K562 (cell line): ENCODE data around the gene MPL. TPM values are rescaled to one million over a fixed set of nuclear protein-coding genes. Genes with fewer than 3 reads are reported as not detected.

Experiments used
- ARID3A ChIP-seq: IDR thresholded peaks from 2 replicates; pipeline ENCODE4 v1.6.1; 2012; ENCODE audit warnings: low read depth, low read length, improper control_type of control experiment, borderline replicate concordance
- BRD4 ChIP-seq: fragments of 200-600 bp; sonication (generic); IDR thresholded peaks from 2 replicates; pipeline ENCODE4 v1.6.1; 2017; ENCODE audit warnings: inconsistent platforms
- C11orf30 ChIP-seq: fragments of 450-650 bp; IDR thresholded peaks from 2 replicates; pipeline ENCODE4 v1.6.1; 2016; ENCODE audit warnings: low read depth, mild to moderate bottlenecking
- CEBPG ChIP-seq, 3 experiments: fragments of 200-800 bp in 1 of 3; sonication (Bioruptor generic) in 1 of 3; sonication (generic) in 1 of 3; formaldehyde crosslinking in 1 of 3; IDR thresholded peaks in 2 of 3; conservative IDR thresholded peaks in 1 of 3; 2 replicates each; pipeline versions ENCODE4 v1.6.1 to v1.8.0; 2016 to 2022; ENCODE audit warnings: missing compliant biosample characterization in 2 of 3, missing genetic modification characterization in 2 of 3, mild to moderate bottlenecking in 1 of 3, missing genetic modification reagents in 1 of 3
- CREB1 ChIP-seq, 2 experiments: sonication (generic) in 1 of 2; formaldehyde crosslinking in 1 of 2; IDR thresholded peaks; 2 replicates each; pipeline versions ENCODE4 v1.6.1 to v1.8.0; 2012 to 2022; ENCODE audit warnings: inconsistent platforms in 1 of 2, mild to moderate bottlenecking in 1 of 2, missing genetic modification reagents in 1 of 2, moderate library complexity in 1 of 2
- EP300 ChIP-seq: IDR thresholded peaks from 2 replicates; pipeline ENCODE4 v1.6.1; 2012; ENCODE audit warnings: low read length, improper control_type of control experiment
- GABPB1 ChIP-seq: sonication (generic); formaldehyde crosslinking; IDR thresholded peaks from 2 replicates; pipeline ENCODE4 v1.8.0; 2022; ENCODE audit warnings: mild to moderate bottlenecking, missing genetic modification reagents
- HMBOX1 ChIP-seq: sonication (generic); IDR thresholded peaks from 2 replicates; pipeline ENCODE4 v1.6.1; 2016
- NFE2 ChIP-seq: IDR thresholded peaks from 2 replicates; pipeline ENCODE4 v1.6.1; 2014; ENCODE audit warnings: antibody characterized with exemption, low read depth
- PHF8 ChIP-seq: fragments of 200-600 bp; sonication (generic); IDR thresholded peaks from 2 replicates; pipeline ENCODE4 v1.6.1; 2012; ENCODE audit warnings: mixed run types, mild to moderate bottlenecking, inconsistent platforms, low read length, moderate library complexity, borderline replicate concordance
- POLR2A ChIP-seq: fragments of 450-650 bp; conservative IDR thresholded peaks from 2 replicates; pipeline ENCODE4 v1.6.1; 2016
- RHOXF2B ChIP-seq: fragments of 250-450 bp; sonication (Bioruptor Pico); conservative IDR thresholded peaks from 2 replicates; pipeline ENCODE4 v1.5.1; 2021
- TEAD1 ChIP-seq, 2 experiments: fragments of 450-650 bp in 1 of 2; sonication (generic) in 1 of 2; formaldehyde crosslinking; IDR thresholded peaks; 2 replicates each; pipeline versions ENCODE4 v1.4.0 to v1.8.0; 2020 to 2022; ENCODE audit warnings: mild to moderate bottlenecking in 2 of 2, missing genetic modification reagents in 1 of 2
- ZBTB1 ChIP-seq: sonication (generic); formaldehyde crosslinking; IDR thresholded peaks from 2 replicates; pipeline ENCODE4 v1.8.1; 2023; ENCODE audit warnings: missing genetic modification reagents, low read depth, mild to moderate bottlenecking, borderline replicate concordance
- ZNF583 ChIP-seq: fragments of 250-450 bp; sonication (Bioruptor Pico); IDR thresholded peaks from 2 replicates; pipeline ENCODE4 v1.4.0; 2020
- polyA plus RNA-seq, 8 experiments: library from polyadenylated mRNA; depleted of rRNA in 4 of 8; stranded (reverse) in 5 of 8; unstranded in 3 of 8; fragments of >200 nt; fragmentation: Nextera tagmentation in 2 of 8; fragmentation: Illumina TruSeq in 1 of 8; extraction: Ambion mirVana in 2 of 8; extraction: Trizol in 1 of 8; gene quantifications; 2 replicates each; pipeline versions ENCODE4 v1.2.1 to v1.2.3, GENCODE V29; 2011 to 2014; ENCODE audit warnings: inconsistent platforms in 1 of 8, missing spikeins in 1 of 8
- total RNA-seq, 7 experiments: library from RNA; depleted of rRNA in 6 of 7; stranded (reverse); fragments of >200 nt in 6 of 7; fragmentation: Illumina TruSeq in 2 of 7; extraction: Trizol in 2 of 7; gene quantifications; 2 replicates each; pipeline versions ENCODE4 v1.2.1 to v1.2.3, GENCODE V29; 2011 to 2021; ENCODE audit warnings: low replicate concordance in 1 of 7
- TF ChIP-seq, protein P1 (sequence below): fragments of 250-450 bp; sonication (Bioruptor Pico); IDR thresholded peaks from 2 replicates; pipeline ENCODE4 v1.9.0; 2021; ENCODE audit warnings: mild to moderate bottlenecking, inconsistent platforms
- TF ChIP-seq, protein P2 (sequence below): fragments of 450-650 bp; IDR thresholded peaks from 2 replicates; pipeline ENCODE4 v1.6.1; 2016; ENCODE audit warnings: missing biosample characterization, missing genetic modification characterization
- TF ChIP-seq, protein P3 (sequence below): fragments of 250-450 bp; sonication (Bioruptor Pico); IDR thresholded peaks from 2 replicates; pipeline ENCODE4 v1.8.0; 2021; ENCODE audit warnings: moderate library complexity, mild to moderate bottlenecking, inconsistent platforms

Gene MPL
- total and polyA plus RNA-seq, 9 of the 15 experiments (the other 6 are each of a cell fraction or from before 2014, with no cell fraction given) = not detected

DNA sequence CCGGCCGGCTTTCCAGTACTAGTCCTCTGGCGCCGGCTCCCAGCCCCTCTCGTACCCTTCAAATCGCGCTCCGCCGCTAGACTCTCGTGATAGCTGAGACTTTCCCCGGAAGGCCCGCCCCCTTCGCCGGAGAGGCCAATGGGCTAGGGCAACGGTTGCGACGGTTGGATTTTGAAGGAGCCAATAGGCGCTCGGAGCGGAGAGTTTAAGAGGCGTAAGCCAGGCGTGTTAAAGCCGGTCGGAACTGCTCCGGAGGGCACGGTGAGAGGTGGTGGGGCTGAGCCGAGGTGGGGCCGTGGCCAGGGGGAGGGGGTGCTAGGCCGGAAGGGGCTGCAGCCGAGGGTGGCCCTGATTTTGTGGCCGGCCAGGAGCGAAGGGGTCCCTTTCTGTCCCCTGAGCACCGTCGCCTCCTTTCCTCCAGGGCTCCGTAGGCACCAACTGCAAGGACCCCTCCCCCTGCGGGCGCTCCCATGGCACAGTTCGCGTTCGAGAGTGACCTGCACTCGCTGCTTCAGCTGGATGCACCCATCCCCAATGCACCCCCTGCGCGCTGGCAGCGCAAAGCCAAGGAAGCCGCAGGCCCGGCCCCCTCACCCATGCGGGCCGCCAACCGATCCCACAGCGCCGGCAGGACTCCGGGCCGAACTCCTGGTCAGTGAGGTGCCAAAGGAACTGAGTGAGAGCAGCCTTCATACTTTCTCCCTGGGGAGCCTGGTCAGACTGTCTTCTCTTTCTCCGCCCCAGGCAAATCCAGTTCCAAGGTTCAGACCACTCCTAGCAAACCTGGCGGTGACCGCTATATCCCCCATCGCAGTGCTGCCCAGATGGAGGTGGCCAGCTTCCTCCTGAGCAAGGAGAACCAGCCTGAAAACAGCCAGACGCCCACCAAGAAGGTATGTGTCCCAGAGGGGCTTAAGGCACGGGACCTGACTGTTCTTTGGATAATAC lies 21.4 kb downstream of the MPL start, which contains the start of gene CDC20 (continued):
- TF ChIP-seq, protein P1, sequence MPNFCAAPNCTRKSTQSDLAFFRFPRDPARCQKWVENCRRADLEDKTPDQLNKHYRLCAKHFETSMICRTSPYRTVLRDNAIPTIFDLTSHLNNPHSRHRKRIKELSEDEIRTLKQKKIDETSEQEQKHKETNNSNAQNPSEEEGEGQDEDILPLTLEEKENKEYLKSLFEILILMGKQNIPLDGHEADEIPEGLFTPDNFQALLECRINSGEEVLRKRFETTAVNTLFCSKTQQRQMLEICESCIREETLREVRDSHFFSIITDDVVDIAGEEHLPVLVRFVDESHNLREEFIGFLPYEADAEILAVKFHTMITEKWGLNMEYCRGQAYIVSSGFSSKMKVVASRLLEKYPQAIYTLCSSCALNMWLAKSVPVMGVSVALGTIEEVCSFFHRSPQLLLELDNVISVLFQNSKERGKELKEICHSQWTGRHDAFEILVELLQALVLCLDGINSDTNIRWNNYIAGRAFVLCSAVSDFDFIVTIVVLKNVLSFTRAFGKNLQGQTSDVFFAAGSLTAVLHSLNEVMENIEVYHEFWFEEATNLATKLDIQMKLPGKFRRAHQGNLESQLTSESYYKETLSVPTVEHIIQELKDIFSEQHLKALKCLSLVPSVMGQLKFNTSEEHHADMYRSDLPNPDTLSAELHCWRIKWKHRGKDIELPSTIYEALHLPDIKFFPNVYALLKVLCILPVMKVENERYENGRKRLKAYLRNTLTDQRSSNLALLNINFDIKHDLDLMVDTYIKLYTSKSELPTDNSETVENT (CRISPR knock-in tag) = peak; percentile 87
- TF ChIP-seq GABPB1 (CRISPR knock-in tag) = peak; percentile 93
- no peak for TF ChIP-seq CEBPG (CRISPR knock-in tag; IDR thresholded peaks at IDR 0.05)
- no peak for TF ChIP-seq CEBPG (tag; conservative IDR thresholded peaks at IDR 0.05 in 1 of 2, IDR thresholded peaks at IDR 0.05 in 1 of 2)
- no peak; the same call in 1 of the 2 replicates for TF ChIP-seq BRD4
- TF ChIP-seq CREB1 (IDR thresholded peaks at IDR 0.05) = no peak
- peak; percentile 68 for TF ChIP-seq CREB1 (CRISPR knock-in tag; IDR thresholded peaks at IDR 0.05)
- no peak for TF ChIP-seq RHOXF2B (CRISPR knock-in tag)
- peak; percentile 70 for TF ChIP-seq C11orf30
- TF ChIP-seq ZNF583 (CRISPR knock-in tag) = no peak
- peak; percentile 69 for TF ChIP-seq HMBOX1
- peak; percentile 90 for TF ChIP-seq POLR2A
- TF ChIP-seq EP300 = peak; percentile 56; the same call in 1 of the 2 replicates
- TF ChIP-seq ARID3A = no peak
- TF ChIP-seq, protein P2, sequence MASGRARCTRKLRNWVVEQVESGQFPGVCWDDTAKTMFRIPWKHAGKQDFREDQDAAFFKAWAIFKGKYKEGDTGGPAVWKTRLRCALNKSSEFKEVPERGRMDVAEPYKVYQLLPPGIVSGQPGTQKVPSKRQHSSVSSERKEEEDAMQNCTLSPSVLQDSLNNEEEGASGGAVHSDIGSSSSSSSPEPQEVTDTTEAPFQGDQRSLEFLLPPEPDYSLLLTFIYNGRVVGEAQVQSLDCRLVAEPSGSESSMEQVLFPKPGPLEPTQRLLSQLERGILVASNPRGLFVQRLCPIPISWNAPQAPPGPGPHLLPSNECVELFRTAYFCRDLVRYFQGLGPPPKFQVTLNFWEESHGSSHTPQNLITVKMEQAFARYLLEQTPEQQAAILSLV (tag) = no peak
- TF ChIP-seq NFE2 = 0 out of 2 replicates have a peak, but pooled peaks have one; percentile 3
- TF ChIP-seq PHF8 = peak; percentile 71; the same call in 1 of the 2 replicates
- peak; percentile 61; the same call in 1 of the 2 replicates for TF ChIP-seq ZBTB1 (CRISPR knock-in tag)
- TF ChIP-seq, protein P3, sequence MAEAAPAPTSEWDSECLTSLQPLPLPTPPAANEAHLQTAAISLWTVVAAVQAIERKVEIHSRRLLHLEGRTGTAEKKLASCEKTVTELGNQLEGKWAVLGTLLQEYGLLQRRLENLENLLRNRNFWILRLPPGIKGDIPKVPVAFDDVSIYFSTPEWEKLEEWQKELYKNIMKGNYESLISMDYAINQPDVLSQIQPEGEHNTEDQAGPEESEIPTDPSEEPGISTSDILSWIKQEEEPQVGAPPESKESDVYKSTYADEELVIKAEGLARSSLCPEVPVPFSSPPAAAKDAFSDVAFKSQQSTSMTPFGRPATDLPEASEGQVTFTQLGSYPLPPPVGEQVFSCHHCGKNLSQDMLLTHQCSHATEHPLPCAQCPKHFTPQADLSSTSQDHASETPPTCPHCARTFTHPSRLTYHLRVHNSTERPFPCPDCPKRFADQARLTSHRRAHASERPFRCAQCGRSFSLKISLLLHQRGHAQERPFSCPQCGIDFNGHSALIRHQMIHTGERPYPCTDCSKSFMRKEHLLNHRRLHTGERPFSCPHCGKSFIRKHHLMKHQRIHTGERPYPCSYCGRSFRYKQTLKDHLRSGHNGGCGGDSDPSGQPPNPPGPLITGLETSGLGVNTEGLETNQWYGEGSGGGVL (CRISPR knock-in tag) = no peak
- 0 out of 4 replicates have a peak, but pooled peaks of 1 of the 2 experiments have one; percentile 13 for TF ChIP-seq TEAD1 (CRISPR knock-in tag; IDR thresholded peaks at IDR 0.05)
